ENCODE data around the gene INTU. TPM values are rescaled to one million over a fixed set of nuclear protein-coding genes. Genes with fewer than 3 reads are reported as not detected.

Gene INTU
- total and polyA plus RNA-seq, 4 donors: 2.5 to 37.0 (median 6.6) TPM

GRCh38 chr4:127606823-127607222 lies 25.9 kb upstream of the INTU start:
- H3K36me3 ChIP-seq (ENCODE audit: control insufficient read depth in 4 of 4, insufficient read depth in 4 of 4, low read length in 4 of 4): no peaks in the 10 kb centered on the region
- H3K27me3 ChIP-seq (ENCODE audit: control insufficient read depth in 3 of 3, insufficient read depth in 3 of 3, low read length in 2 of 3): no peaks in the 10 kb centered on the region
- H3K4me1 ChIP-seq (ENCODE audit: control insufficient read depth in 5 of 5, insufficient read depth in 5 of 5, low read length in 5 of 5): no peaks in the 10 kb centered on the region
- H3K4me3 ChIP-seq: no peak overlapping the region
- DNase-seq: no peak
- no peak for ATAC-seq (ENCODE audit: insufficient read depth, low FRiP score)
- no peak overlapping the region for H3K27ac ChIP-seq (ENCODE audit: low read depth in 1 of 2, low read length in 1 of 2)
- H3K9me3 ChIP-seq (ENCODE audit: control insufficient read depth in 4 of 4, insufficient read depth in 3 of 4, low read length in 3 of 4): peaks cover 0 to 3% (median 0%) of the 10 kb centered on the region in 4 donors
- no peak overlapping the region for H3K9ac ChIP-seq (ENCODE audit: insufficient read depth in 1 of 2, low read length in 2 of 2)
- no peak for TF ChIP-seq CTCF (IDR thresholded peaks at IDR 0.05; ENCODE audit: control extremely low read depth, extremely low read depth)

- Histone ChIP-seq H3K4me1 (ENCODE audit: control insufficient read depth in 5 of 5, insufficient read depth in 5 of 5, low read length in 5 of 5) (no peaks in the 10 kb centered on the region), H3K4me3 (no peak overlapping the region), H3K27ac (ENCODE audit: low read depth in 1 of 2, low read length in 1 of 2) (no peak overlapping the region), H3K36me3 (ENCODE audit: control insufficient read depth in 4 of 4, insufficient read depth in 4 of 4, low read length in 4 of 4) (no peaks in the 10 kb centered on the region), H3K9me3 (ENCODE audit: control insufficient read depth in 4 of 4, insufficient read depth in 3 of 4, low read length in 3 of 4) (peaks cover 0 to 3% (median 0%) of the 10 kb centered on the region in 4 donors), H3K27me3 (ENCODE audit: control insufficient read depth in 3 of 3, insufficient read depth in 3 of 3, low read length in 2 of 3) (no peaks in the 10 kb centered on the region), H3K9ac (ENCODE audit: insufficient read depth in 1 of 2, low read length in 2 of 2) (no peak overlapping the region)
- WGBS, 2 donors: 64 to 73% methylated on average over 5 of the region's 5 CpGs
- no peak for TF ChIP-seq CTCF (IDR thresholded peaks at IDR 0.05; ENCODE audit: control extremely low read depth, extremely low read depth)
- ATAC-seq (ENCODE audit: insufficient read depth, low FRiP score): no peak
- no peak for DNase-seq
These were observed 23.3 kb upstream of the INTU start for GRCh38 chr4:127609484-127609883.

GRCh38 chr4:127610488-127610887 lies 22.3 kb upstream of the INTU start:
- 94 to 95% methylated on average over 3 of the region's 3 CpGs for WGBS, 2 donors
- no peak for DNase-seq
- Histone ChIP-seq H3K27ac (ENCODE audit: low read depth in 1 of 2, low read length in 1 of 2) (no peak overlapping the region), H3K9me3 (ENCODE audit: control insufficient read depth in 4 of 4, insufficient read depth in 3 of 4, low read length in 3 of 4) (no peaks in the 10 kb centered on the region), H3K27me3 (ENCODE audit: control insufficient read depth in 3 of 3, insufficient read depth in 3 of 3, low read length in 2 of 3) (no peaks in the 10 kb centered on the region), H3K9ac (ENCODE audit: insufficient read depth in 1 of 2, low read length in 2 of 2) (no peak overlapping the region), H3K4me3 (no peak overlapping the region), H3K4me1 (ENCODE audit: control insufficient read depth in 5 of 5, insufficient read depth in 5 of 5, low read length in 5 of 5) (no peaks in the 10 kb centered on the region), H3K36me3 (ENCODE audit: control insufficient read depth in 4 of 4, insufficient read depth in 4 of 4, low read length in 4 of 4) (no peaks in the 10 kb centered on the region)
- no peak for TF ChIP-seq CTCF (IDR thresholded peaks at IDR 0.05; ENCODE audit: control extremely low read depth, extremely low read depth)
- no peak for ATAC-seq (ENCODE audit: insufficient read depth, low FRiP score)

GRCh38 chr4:127616898-127617297 lies 15.9 kb upstream of the INTU start:
- Histone ChIP-seq H3K36me3 (ENCODE audit: control insufficient read depth in 4 of 4, insufficient read depth in 4 of 4, low read length in 4 of 4) (no peaks in the 10 kb centered on the region), H3K4me3 (no peak overlapping the region), H3K9ac (ENCODE audit: insufficient read depth in 1 of 2, low read length in 2 of 2) (no peak overlapping the region), H3K9me3 (ENCODE audit: control insufficient read depth in 4 of 4, insufficient read depth in 3 of 4, low read length in 3 of 4) (no peaks in the 10 kb centered on the region), H3K27me3 (ENCODE audit: control insufficient read depth in 3 of 3, insufficient read depth in 3 of 3, low read length in 2 of 3) (peaks cover 0 to 7% (median 1%) of the 10 kb centered on the region in 3 donors), H3K4me1 (ENCODE audit: control insufficient read depth in 5 of 5, insufficient read depth in 5 of 5, low read length in 5 of 5) (no peaks in the 10 kb centered on the region), H3K27ac (ENCODE audit: low read depth in 1 of 2, low read length in 1 of 2) (no peak overlapping the region)
- ATAC-seq (ENCODE audit: insufficient read depth, low FRiP score) (no peak), DNase-seq (no peak)
- no peak for TF ChIP-seq CTCF (IDR thresholded peaks at IDR 0.05; ENCODE audit: control extremely low read depth, extremely low read depth)
- WGBS, 2 donors: 77 to 88% methylated on average over 2 of the region's 2 CpGs

Measured in lung (tissue), 12 donors.